ENCODE measurements around the gene ADAMTSL3.

- TF ChIP-seq CREB1 (IDR thresholded peaks at IDR 0.05; ENCODE audit: low read depth) (no peak), TCF12 (IDR thresholded peaks at IDR 0.05; ENCODE audit: low read depth) (no peak), REST (IDR thresholded peaks at IDR 0.05; ENCODE audit: low read depth) (no peak), CEBPB (IDR thresholded peaks at IDR 0.05) (no peak), TEAD4 (IDR thresholded peaks at IDR 0.05) (no peak), YY1 (IDR thresholded peaks at IDR 0.05; ENCODE audit: low read depth) (no peak), FOXM1 (IDR thresholded peaks at IDR 0.05; ENCODE audit: borderline replicate concordance, low read depth) (no peak), USF1 (IDR thresholded peaks at IDR 0.05) (no peak), EP300 (IDR thresholded peaks at IDR 0.05; ENCODE audit: borderline replicate concordance) (no peak), TAF1 (IDR thresholded peaks at IDR 0.05; ENCODE audit: low read depth) (no peak), NFIC (IDR thresholded peaks at IDR 0.05) (no peak), RAD21 (IDR thresholded peaks at IDR 0.05; ENCODE audit: low read depth) (no peak)
Observed at GRCh38 chr15:83881156-83881555, 227.2 kb downstream of the ADAMTSL3 start.
